Right atrium auricular region (tissue), 2 donors: Measurements from ENCODE around the gene IGFBP2. TPM values are rescaled to one million over a fixed set of nuclear protein-coding genes. Genes with fewer than 3 reads are reported as not detected.

Source experiments
- DNase-seq: peaks from one replicate; pipeline ENCODE4 v3.0.0-alpha.2; 2019; ENCODE audit warnings: low spot score
- H3K27ac ChIP-seq, 2 donors: fragments of 200-600 bp; sonication (generic); 1 replicate in 1 of 2; 2 replicates in 1 of 2; pipeline ENCODE4 v1.5.1; 2016 to 2019
- H3K27me3 ChIP-seq, 2 donors: fragments of 200-600 bp; sonication (generic); one replicate each; pipeline versions ENCODE4 v1.5.1 to v1.6.0; 2017 to 2019
- H3K36me3 ChIP-seq: fragments of 200-600 bp; sonication (generic); one replicate; pipeline ENCODE4 v1.5.1; 2016
- H3K4me1 ChIP-seq, 2 donors: fragments of 200-600 bp; sonication (generic); one replicate each; pipeline versions ENCODE4 v1.5.1 to v1.6.0; 2017 to 2019
- H3K4me3 ChIP-seq, 2 donors: fragments of 200-600 bp; sonication (generic); 1 replicate in 1 of 2; 2 replicates in 1 of 2; pipeline ENCODE4 v1.5.1; 2017 to 2019; ENCODE audit warnings: mild to moderate bottlenecking in 1 of 2, moderate library complexity in 1 of 2
- H3K9me3 ChIP-seq, 2 donors: fragments of 200-600 bp; sonication (generic); one replicate each; pipeline ENCODE4 v1.5.1; 2019
- total RNA-seq, 2 donors: library from RNA; depleted of rRNA; stranded (reverse); fragments of >200 nt; gene quantifications; one replicate each; pipeline ENCODE4 v1.1.0, GENCODE V29; 2016
- TF ChIP-seq, protein P1 (sequence below), 2 donors: fragments of 200-600 bp; sonication (generic); IDR thresholded peaks; one replicate each; pipeline ENCODE4 v1.5.1; 2019; ENCODE audit warnings: antibody characterized with exemption in 2 of 2

IGFBP2 gene
- total RNA-seq, 2 donors from 2014 or later: 255 to 508 TPM

DNA sequence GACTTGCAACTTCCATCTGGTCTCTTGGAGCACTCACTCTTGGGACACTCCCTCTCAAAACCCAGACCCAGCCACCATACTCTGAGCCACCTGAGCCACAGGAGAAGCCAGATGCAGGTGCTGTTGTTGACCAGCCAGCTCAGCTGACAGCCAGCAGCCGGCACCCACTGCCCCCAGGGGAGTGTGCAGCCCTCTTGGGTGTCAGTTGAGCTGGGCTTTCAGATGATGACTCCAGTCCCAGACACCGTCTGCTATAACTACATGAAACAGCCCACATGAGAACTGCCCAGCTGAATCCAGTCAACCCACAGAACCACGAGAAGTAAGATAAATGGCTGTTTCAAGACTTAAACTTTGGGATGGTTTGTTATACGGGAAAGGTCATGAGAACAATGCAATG, 10.7 kb upstream of the IGFBP2 start:
- TF ChIP-seq, protein P1, sequence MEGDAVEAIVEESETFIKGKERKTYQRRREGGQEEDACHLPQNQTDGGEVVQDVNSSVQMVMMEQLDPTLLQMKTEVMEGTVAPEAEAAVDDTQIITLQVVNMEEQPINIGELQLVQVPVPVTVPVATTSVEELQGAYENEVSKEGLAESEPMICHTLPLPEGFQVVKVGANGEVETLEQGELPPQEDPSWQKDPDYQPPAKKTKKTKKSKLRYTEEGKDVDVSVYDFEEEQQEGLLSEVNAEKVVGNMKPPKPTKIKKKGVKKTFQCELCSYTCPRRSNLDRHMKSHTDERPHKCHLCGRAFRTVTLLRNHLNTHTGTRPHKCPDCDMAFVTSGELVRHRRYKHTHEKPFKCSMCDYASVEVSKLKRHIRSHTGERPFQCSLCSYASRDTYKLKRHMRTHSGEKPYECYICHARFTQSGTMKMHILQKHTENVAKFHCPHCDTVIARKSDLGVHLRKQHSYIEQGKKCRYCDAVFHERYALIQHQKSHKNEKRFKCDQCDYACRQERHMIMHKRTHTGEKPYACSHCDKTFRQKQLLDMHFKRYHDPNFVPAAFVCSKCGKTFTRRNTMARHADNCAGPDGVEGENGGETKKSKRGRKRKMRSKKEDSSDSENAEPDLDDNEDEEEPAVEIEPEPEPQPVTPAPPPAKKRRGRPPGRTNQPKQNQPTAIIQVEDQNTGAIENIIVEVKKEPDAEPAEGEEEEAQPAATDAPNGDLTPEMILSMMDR (IDR thresholded peaks at IDR 0.05): no peak
- Histone ChIP-seq H3K27ac (no peak overlapping the region), H3K36me3 (no peaks in the 10 kb centered on the region), H3K4me3 (no peak overlapping the region), H3K27me3 (no peaks in the 10 kb centered on the region), H3K9me3 (no peaks in the 10 kb centered on the region), H3K4me1 (peaks cover 0 to 8% of the 10 kb centered on the region in 2 donors)
- no peak for DNase-seq

DNA sequence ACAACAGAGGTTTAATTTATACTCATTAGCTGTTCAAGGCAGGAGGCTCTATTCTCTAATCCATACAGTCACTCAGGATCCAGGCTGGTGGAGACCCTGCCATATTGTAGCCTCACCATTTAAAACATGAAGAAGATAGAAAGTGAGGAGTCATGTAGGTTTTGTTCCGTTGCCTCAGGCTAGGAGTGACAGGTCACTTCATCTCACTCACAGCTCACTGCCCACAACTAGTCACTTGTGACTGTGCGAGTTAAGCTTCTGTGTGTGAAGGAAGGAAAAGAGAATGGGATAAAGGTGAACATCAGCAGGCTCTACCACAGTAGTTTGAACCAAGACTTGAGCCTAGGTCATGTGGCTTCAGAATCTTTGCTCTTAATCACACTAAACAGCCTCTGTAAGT, 9.0 kb upstream of the IGFBP2 start:
- H3K4me3 ChIP-seq: no peak overlapping the region
- H3K4me1 ChIP-seq: peaks cover 0 to 8% of the 10 kb centered on the region in 2 donors
- DNase-seq: no peak
- no peak overlapping the region for H3K27ac ChIP-seq
- TF ChIP-seq, protein P1 (IDR thresholded peaks at IDR 0.05): no peak
- no peaks in the 10 kb centered on the region for H3K9me3 ChIP-seq
- no peaks in the 10 kb centered on the region for H3K27me3 ChIP-seq
- H3K36me3 ChIP-seq: no peaks in the 10 kb centered on the region

GRCh38 chr2:216626168-216626874, 6.9 kb upstream of the IGFBP2 start:
- H3K27me3 ChIP-seq: no peaks in the 10 kb centered on the region
- H3K4me1 ChIP-seq: no peaks in the 10 kb centered on the region
- no peak overlapping the region for H3K27ac ChIP-seq
- H3K9me3 ChIP-seq: no peaks in the 10 kb centered on the region
- no peak overlapping the region for H3K4me3 ChIP-seq
- DNase-seq: no peak
- H3K36me3 ChIP-seq: no peaks in the 10 kb centered on the region
- TF ChIP-seq, protein P1 (IDR thresholded peaks at IDR 0.05): no peak

DNA sequence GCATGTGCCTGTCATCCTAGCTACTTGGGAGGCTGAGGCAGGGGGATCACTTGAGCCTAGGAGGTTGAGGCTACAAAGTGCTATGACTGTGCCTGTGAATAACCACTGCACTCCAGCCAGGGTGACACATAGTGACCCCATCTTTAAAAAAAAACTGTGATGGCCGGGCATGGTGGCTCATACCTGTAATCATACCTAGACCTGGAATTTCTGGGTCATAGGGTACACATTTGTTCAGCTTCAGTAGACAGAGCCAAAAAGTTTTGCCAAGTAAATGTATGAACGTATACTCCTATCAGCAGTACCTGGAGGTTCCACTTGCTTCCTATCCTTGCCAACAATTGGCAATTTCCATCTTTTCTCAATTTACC, 6.4 kb upstream of the IGFBP2 start:
- H3K27ac ChIP-seq: no peak overlapping the region
- no peak for DNase-seq
- no peaks in the 10 kb centered on the region for H3K4me1 ChIP-seq
- H3K36me3 ChIP-seq: no peaks in the 10 kb centered on the region
- no peak overlapping the region for H3K4me3 ChIP-seq
- H3K9me3 ChIP-seq: no peaks in the 10 kb centered on the region
- TF ChIP-seq, protein P1 (IDR thresholded peaks at IDR 0.05): no peak
- H3K27me3 ChIP-seq: no peaks in the 10 kb centered on the region

DNA sequence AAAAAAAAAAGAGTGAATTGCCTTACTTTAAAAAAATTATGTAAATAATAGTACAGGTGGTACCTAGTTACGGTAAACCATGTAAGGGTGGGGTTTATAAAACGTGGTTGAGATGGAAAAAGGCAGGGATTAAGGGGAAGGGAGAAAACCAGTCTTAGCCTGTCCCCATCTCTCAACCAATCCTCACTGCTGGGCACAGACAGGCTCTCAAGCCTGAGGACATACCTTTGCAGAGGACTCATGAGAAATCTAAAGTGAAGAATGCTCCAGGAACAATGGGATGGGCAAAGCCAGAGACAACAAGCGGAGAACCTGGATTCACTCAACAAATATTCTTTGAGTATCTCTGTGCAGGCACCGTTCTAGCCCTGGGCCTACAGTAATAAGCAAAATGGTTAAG, 3.4 kb upstream of the IGFBP2 start:
- TF ChIP-seq, protein P1 (IDR thresholded peaks at IDR 0.05): no peak
- no peak overlapping the region for H3K4me3 ChIP-seq
- H3K4me1 ChIP-seq: peaks cover 0 to 16% of the 10 kb centered on the region in 2 donors
- no peak overlapping the region for H3K27ac ChIP-seq
- DNase-seq: no peak
- H3K27me3 ChIP-seq: no peaks in the 10 kb centered on the region
- H3K36me3 ChIP-seq: no peaks in the 10 kb centered on the region
- H3K9me3 ChIP-seq: no peaks in the 10 kb centered on the region
